Activated T-cell treated with anti-CD3 and anti-CD28 coated beads, Interleukin-2, amount 50 U/mL, for 24 hours (primary cell): Measurements from ENCODE around the gene KSR2.
A peak's percentile ranks its signal among the peaks of the same experiment; 100 is the strongest.

Experiments
- DNase-seq: peaks from one replicate; pipeline ENCODE4 v3.0.0-alpha.2; 2020
- H3K27ac Mint-ChIP-seq: 2 replicates; pipeline ENCODE4 v1.8.0; 2020; ENCODE audit warnings: mild to moderate bottlenecking, mixed read lengths
- H3K27me3 Mint-ChIP-seq: 2 replicates; pipeline ENCODE4 v1.8.0; 2020; ENCODE audit warnings: mixed read lengths
- H3K36me3 Mint-ChIP-seq: 2 replicates; pipeline ENCODE4 v1.8.0; 2020; ENCODE audit warnings: low read depth, mixed read lengths
- H3K4me1 Mint-ChIP-seq: 2 replicates; pipeline ENCODE4 v1.8.0; 2020; ENCODE audit warnings: low read depth, mixed read lengths
- H3K4me3 Mint-ChIP-seq: 2 replicates; pipeline ENCODE4 v1.8.0; 2020; ENCODE audit warnings: mild to moderate bottlenecking, moderate library complexity, mixed read lengths
- H3K9me3 Mint-ChIP-seq: 2 replicates; pipeline ENCODE4 v1.8.0; 2020; ENCODE audit warnings: mixed read lengths

Gene KSR2

DNA sequence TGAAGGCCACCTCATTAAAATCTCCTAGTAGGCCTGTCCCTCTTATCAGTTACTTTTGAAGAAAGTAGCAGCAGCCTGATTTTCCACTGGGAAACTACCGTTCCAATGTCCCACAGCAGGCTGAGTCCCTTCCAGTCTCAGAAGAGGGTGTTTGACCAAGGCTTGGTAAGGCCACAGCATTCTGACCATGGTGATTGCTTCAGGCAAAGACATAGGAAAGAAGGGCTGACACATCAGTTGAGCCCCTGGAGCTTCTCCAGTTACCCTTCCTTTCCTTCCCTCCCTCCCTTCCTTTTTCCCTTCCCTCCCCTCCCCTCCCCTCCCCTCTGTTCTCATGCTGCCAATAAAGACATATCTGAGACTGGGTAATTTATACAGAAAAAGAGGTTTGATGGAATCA lies 373.0 kb downstream of the KSR2 start:
- H3K4me3 Mint-ChIP-seq, result no peak overlapping the region
- no peaks in the 10 kb centered on the region for H3K36me3 Mint-ChIP-seq
- peaks cover 12% of the 10 kb centered on the region for H3K9me3 Mint-ChIP-seq
- no peaks in the 10 kb centered on the region for H3K4me1 Mint-ChIP-seq
- H3K27me3 Mint-ChIP-seq, result no peaks in the 10 kb centered on the region
- no peak for DNase-seq
- H3K27ac Mint-ChIP-seq, result no peak overlapping the region

- Mint-ChIP-seq H3K27me3 (no peaks in the 10 kb centered on the region), H3K9me3 (peaks cover 17% of the 10 kb centered on the region), H3K4me1 (no peaks in the 10 kb centered on the region), H3K4me3 (no peak overlapping the region), H3K36me3 (no peaks in the 10 kb centered on the region), H3K27ac (no peak overlapping the region)
- no peak for DNase-seq
Measured at GRCh38 chr12:117594481-117594880, 374.3 kb downstream of the KSR2 start.

DNA sequence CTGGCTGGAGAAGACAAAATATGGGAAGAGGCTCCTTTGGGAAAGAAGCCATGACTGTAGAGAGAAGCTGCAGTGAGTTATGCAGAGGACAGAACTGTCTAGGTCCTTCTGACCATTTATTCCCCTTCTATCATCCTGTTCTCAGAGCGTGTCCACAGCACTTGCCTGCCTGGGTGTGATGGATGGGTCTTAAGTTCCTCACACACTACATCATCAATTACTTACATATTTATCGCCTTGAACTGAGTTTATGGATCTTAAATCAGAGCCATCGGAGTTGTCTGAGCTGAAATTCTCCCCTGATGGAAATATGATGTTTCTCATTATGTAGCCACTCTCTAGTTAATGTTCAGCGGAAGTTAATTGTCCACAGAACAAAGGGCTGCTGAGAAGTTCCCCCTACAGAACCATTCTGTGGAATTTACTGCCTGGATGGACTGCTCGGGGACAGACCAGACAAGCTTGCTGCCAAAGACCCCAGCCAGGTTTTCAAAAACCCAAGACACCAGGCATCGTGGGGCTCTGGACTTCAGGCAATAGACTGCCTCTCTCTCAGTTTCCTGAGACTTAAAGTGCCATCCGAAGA lies 374.9 kb downstream of the KSR2 start:
- no peaks in the 10 kb centered on the region for H3K4me1 Mint-ChIP-seq
- no peaks in the 10 kb centered on the region for H3K36me3 Mint-ChIP-seq
- no peaks in the 10 kb centered on the region for H3K27me3 Mint-ChIP-seq
- no peak for DNase-seq
- no peak overlapping the region for H3K4me3 Mint-ChIP-seq
- no peak overlapping the region for H3K27ac Mint-ChIP-seq
- H3K9me3 Mint-ChIP-seq, result peaks cover 17% of the 10 kb centered on the region

- peaks cover 17% of the 10 kb centered on the region for H3K9me3 Mint-ChIP-seq
- H3K4me3 Mint-ChIP-seq, result no peak overlapping the region
- H3K4me1 Mint-ChIP-seq, result no peaks in the 10 kb centered on the region
- no peak overlapping the region for H3K27ac Mint-ChIP-seq
- no peaks in the 10 kb centered on the region for H3K36me3 Mint-ChIP-seq
- no peaks in the 10 kb centered on the region for H3K27me3 Mint-ChIP-seq
- DNase-seq, result no peak
Measured at GRCh38 chr12:117592588-117593305, 376.0 kb downstream of the KSR2 start.

GRCh38 chr12:117590999-117591398 lies 377.8 kb downstream of the KSR2 start:
- no peaks in the 10 kb centered on the region for H3K4me1 Mint-ChIP-seq
- no peak for DNase-seq
- H3K27me3 Mint-ChIP-seq, result peaks cover under 1% of the 10 kb centered on the region
- H3K9me3 Mint-ChIP-seq, result peaks cover 12% of the 10 kb centered on the region
- no peaks in the 10 kb centered on the region for H3K36me3 Mint-ChIP-seq
- no peak overlapping the region for H3K27ac Mint-ChIP-seq
- no peak overlapping the region for H3K4me3 Mint-ChIP-seq

DNA sequence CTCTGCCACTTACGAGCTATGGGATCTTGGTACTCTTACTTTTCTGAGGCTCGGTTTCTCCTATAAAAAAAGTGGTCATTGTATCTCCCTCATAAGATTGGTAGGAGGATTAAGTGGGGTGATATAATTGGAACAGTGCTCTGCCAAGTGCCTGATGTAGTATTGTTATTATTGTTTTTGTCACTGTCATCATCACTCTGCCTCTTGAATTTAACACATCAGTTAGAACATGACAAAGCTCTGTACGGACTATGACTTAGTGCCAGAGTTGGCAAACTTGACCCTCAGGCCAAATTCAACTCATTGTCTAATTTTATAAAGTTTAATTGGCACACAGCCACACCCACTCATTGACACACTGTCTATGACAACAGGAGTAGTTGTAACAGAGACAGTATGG lies 378.4 kb downstream of the KSR2 start:
- no peak for DNase-seq
- Mint-ChIP-seq H3K9me3 (peaks cover 12% of the 10 kb centered on the region), H3K4me1 (no peaks in the 10 kb centered on the region), H3K27ac (no peak overlapping the region), H3K27me3 (peaks cover 4% of the 10 kb centered on the region), H3K4me3 (no peak overlapping the region), H3K36me3 (no peaks in the 10 kb centered on the region)

- DNase-seq, result no peak
- H3K36me3 Mint-ChIP-seq, result no peaks in the 10 kb centered on the region
- H3K27me3 Mint-ChIP-seq, result peaks cover 4% of the 10 kb centered on the region
- no peak overlapping the region for H3K4me3 Mint-ChIP-seq
- no peak overlapping the region for H3K27ac Mint-ChIP-seq
- H3K4me1 Mint-ChIP-seq, result no peaks in the 10 kb centered on the region
- peaks cover 12% of the 10 kb centered on the region for H3K9me3 Mint-ChIP-seq
Measured at GRCh38 chr12:117589021-117589420, 379.8 kb downstream of the KSR2 start.

- H3K27ac Mint-ChIP-seq, result no peak overlapping the region
- H3K36me3 Mint-ChIP-seq, result no peaks in the 10 kb centered on the region
- no peaks in the 10 kb centered on the region for H3K4me1 Mint-ChIP-seq
- peak; percentile 47 for DNase-seq
- peaks cover 12% of the 10 kb centered on the region for H3K9me3 Mint-ChIP-seq
- peaks cover 7% of the 10 kb centered on the region for H3K27me3 Mint-ChIP-seq
- no peak overlapping the region for H3K4me3 Mint-ChIP-seq
Measured at GRCh38 chr12:117587631-117588287, 381.0 kb downstream of the KSR2 start.

DNA sequence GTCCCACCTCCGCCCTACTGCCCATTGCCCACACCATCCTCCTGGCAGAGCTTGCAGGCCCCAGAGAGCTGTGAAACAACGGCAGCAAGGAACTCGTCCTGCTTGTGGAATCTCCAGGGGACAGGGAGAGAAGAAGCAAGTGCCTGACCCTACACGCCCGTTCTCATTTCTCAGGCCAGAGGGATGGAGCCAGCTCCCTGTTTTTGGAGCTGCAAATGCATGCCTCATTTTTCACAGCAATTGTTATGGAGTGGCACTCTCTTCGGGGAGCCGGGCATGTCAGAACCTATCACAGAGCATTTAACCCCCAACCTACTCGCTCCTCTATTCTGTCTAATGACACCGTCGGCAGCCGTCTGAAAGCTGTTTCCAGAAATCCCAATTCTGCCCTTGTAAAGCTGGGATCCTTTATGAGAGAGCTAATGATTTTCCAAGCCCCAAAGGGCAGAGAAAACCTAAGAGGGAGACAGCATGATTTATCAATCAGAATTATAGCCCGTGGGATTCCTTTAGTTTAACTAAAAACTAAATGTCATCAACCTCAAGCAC lies 385.0 kb downstream of the KSR2 start:
- Mint-ChIP-seq H3K36me3 (no peaks in the 10 kb centered on the region), H3K27me3 (peaks cover 7% of the 10 kb centered on the region), H3K4me1 (no peaks in the 10 kb centered on the region), H3K9me3 (no peaks in the 10 kb centered on the region), H3K27ac (no peak overlapping the region), H3K4me3 (no peak overlapping the region)
- DNase-seq, result no peak

- no peak overlapping the region for H3K4me3 Mint-ChIP-seq
- H3K9me3 Mint-ChIP-seq, result no peaks in the 10 kb centered on the region
- no peaks in the 10 kb centered on the region for H3K4me1 Mint-ChIP-seq
- no peaks in the 10 kb centered on the region for H3K36me3 Mint-ChIP-seq
- no peak for DNase-seq
- H3K27me3 Mint-ChIP-seq, result peaks cover 7% of the 10 kb centered on the region
- H3K27ac Mint-ChIP-seq, result no peak overlapping the region
Measured at GRCh38 chr12:117583092-117583491, 385.7 kb downstream of the KSR2 start.

DNA sequence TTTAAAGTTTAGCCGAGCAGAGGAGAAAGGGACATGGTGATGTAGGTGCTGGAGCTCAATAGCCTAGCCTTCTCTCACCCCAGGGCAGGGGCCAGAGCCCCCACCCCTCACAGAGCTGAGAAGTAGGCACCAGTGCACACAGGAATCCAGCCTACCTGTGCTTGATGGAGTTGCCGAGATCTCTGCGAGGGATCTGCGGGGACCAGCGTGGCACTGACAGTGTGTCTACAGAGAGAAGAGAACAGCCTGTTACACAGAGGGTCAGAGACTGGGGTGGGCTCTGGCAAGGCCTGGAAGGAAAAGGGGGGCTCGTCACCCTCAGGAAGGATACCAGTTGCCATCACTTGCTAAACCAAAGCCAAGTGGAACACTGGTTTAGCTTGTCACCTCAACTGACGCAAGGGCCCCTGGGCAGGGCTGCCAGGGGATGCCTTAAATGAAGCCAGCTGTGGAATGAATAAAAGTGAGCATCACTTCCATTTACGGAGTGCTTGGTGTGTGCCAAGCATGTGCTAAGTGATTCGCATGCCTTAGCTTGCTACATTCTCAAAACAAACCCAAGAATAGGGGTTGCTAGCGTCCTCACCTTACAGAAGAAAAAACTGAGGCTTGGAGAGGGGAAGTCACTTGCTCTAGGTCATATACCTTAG lies 386.5 kb downstream of the KSR2 start:
- H3K4me1 Mint-ChIP-seq, result no peaks in the 10 kb centered on the region
- no peaks in the 10 kb centered on the region for H3K9me3 Mint-ChIP-seq
- no peaks in the 10 kb centered on the region for H3K36me3 Mint-ChIP-seq
- no peak for DNase-seq
- H3K27me3 Mint-ChIP-seq, result peaks cover 7% of the 10 kb centered on the region
- H3K27ac Mint-ChIP-seq, result no peak overlapping the region
- H3K4me3 Mint-ChIP-seq, result no peak overlapping the region

DNA sequence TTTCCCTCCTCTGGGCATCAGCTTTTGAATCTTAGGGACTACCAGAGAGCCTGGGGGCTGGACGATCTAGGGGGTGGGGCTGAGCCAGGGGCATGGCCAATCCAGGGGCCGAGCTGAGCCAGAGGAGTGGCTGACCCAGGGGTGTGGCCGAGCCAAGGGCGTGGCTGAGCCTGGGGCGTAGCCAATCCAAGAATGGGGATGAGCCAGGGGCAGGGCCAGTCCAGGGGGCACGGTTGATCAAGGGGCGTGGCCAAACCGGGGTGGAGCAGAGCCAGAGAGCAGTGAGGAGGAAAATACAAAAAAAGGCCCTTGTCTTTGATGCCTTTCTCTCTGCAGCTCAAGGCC lies 388.1 kb downstream of the KSR2 start:
- Mint-ChIP-seq H3K27ac (no peak overlapping the region), H3K4me3 (no peak overlapping the region), H3K36me3 (no peaks in the 10 kb centered on the region), H3K9me3 (no peaks in the 10 kb centered on the region), H3K27me3 (peaks cover 4% of the 10 kb centered on the region), H3K4me1 (no peaks in the 10 kb centered on the region)
- DNase-seq, result no peak

GRCh38 chr12:117580015-117580717 lies 388.6 kb downstream of the KSR2 start:
- no peaks in the 10 kb centered on the region for H3K4me1 Mint-ChIP-seq
- H3K27ac Mint-ChIP-seq, result no peak overlapping the region
- no peak for DNase-seq
- H3K4me3 Mint-ChIP-seq, result no peak overlapping the region
- H3K27me3 Mint-ChIP-seq, result peaks cover 4% of the 10 kb centered on the region
- no peaks in the 10 kb centered on the region for H3K36me3 Mint-ChIP-seq
- no peaks in the 10 kb centered on the region for H3K9me3 Mint-ChIP-seq

DNA sequence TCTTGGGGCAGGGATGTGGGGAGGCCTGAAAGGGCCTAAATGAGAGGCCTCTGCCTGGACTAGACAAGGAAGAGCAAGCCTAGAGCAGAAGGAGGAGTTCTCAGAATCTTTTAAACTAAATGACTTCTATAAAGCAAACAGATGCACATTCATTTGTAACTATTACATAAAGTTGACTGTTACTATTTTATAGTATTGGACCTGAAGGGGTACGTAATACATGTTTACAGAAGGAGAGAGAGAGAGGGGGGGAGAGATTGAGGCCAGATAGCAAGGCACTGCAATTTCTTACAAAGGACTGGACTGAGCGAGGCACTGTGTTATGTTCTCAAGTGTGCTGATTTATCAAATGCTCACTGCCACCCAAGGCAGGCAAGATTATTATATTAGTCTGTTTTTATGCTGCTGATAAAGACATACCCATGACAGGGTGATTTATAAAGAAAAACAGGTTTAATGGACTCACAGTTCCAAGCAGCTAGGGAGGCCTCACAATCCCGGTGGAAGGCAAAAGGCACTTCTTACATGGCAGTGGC lies 391.6 kb downstream of the KSR2 start:
- H3K27ac Mint-ChIP-seq, result no peak overlapping the region
- H3K4me1 Mint-ChIP-seq, result no peaks in the 10 kb centered on the region
- no peaks in the 10 kb centered on the region for H3K27me3 Mint-ChIP-seq
- H3K9me3 Mint-ChIP-seq, result no peaks in the 10 kb centered on the region
- no peaks in the 10 kb centered on the region for H3K36me3 Mint-ChIP-seq
- H3K4me3 Mint-ChIP-seq, result no peak overlapping the region
- no peak for DNase-seq
